Keratinocyte (primary cell): ENCODE results near the gene DENND1A. TPM values are rescaled to one million over a fixed set of nuclear protein-coding genes. Genes with fewer than 3 reads are reported as not detected.

Source experiments
- DNase-seq: peaks from one replicate; pipeline ENCODE4 v3.0.0-alpha.2; 2011; ENCODE audit warnings: low read depth, missing footprints, low spot score
- FAIRE-seq: peaks from 2 replicates; lab custom pipeline; 2011; peaks lifted over from hg19 to GRCh38; lab: Jason Lieb, UNC
- H2AFZ ChIP-seq: 2 replicates; pipeline ENCODE4 v1.6.0; 2012; ENCODE audit warnings: low read length, control low read depth, inconsistent platforms; ENCODE audit not compliant: control insufficient read depth
- H3K27ac ChIP-seq: 2 replicates; pipeline ENCODE4 v1.5.1; 2011; ENCODE audit warnings: low read length; ENCODE audit not compliant: control insufficient read depth, insufficient read depth
- H3K27me3 ChIP-seq: 3 replicates; pipeline ENCODE4 v1.6.0; 2011; ENCODE audit warnings: low read length; ENCODE audit not compliant: control insufficient read depth, insufficient read depth; ENCODE audit errors: extremely low read depth
- H3K36me3 ChIP-seq, 2 experiments: 2 replicates in 1 of 2; 3 replicates in 1 of 2; pipeline ENCODE4 v1.5.1; 2011; ENCODE audit warnings: low read length in 2 of 2, mild to moderate bottlenecking in 1 of 2; ENCODE audit not compliant: control insufficient read depth in 2 of 2, insufficient read depth in 2 of 2; ENCODE audit errors: extremely low read depth in 1 of 2
- H3K4me1 ChIP-seq: 3 replicates; pipeline ENCODE4 v1.5.1; 2011; ENCODE audit warnings: low read length; ENCODE audit not compliant: control insufficient read depth, insufficient read depth; ENCODE audit errors: extremely low read depth
- H3K4me2 ChIP-seq: 3 replicates; pipeline ENCODE4 v1.6.0; 2011; ENCODE audit warnings: low read depth, low read length; ENCODE audit not compliant: control insufficient read depth, insufficient read depth; ENCODE audit errors: extremely low read depth
- H3K4me3 ChIP-seq, 3 experiments: fragments of 200-600 bp in 1 of 3; sonication (generic) in 1 of 3; 2 replicates in 2 of 3; 3 replicates in 1 of 3; pipeline ENCODE4 v1.5.1; 2011 to 2016; ENCODE audit warnings: low read length in 3 of 3, mild to moderate bottlenecking in 3 of 3, control low read depth in 2 of 3, inconsistent platforms in 1 of 3, low read depth in 1 of 3, mixed read lengths in 1 of 3, mixed run types in 1 of 3, moderate library complexity in 1 of 3; ENCODE audit not compliant: control insufficient read depth in 2 of 3, insufficient read depth in 2 of 3; ENCODE audit errors: extremely low read depth in 1 of 3
- H3K79me2 ChIP-seq: 2 replicates; pipeline ENCODE4 v1.6.0; 2012; ENCODE audit warnings: low read length; ENCODE audit not compliant: control insufficient read depth, insufficient read depth
- H3K9ac ChIP-seq: 3 replicates; pipeline ENCODE4 v1.6.0; 2011; ENCODE audit warnings: low read length; ENCODE audit not compliant: control insufficient read depth, insufficient read depth; ENCODE audit errors: extremely low read depth
- H3K9me1 ChIP-seq: 3 replicates; pipeline ENCODE4 v1.6.0; 2011; ENCODE audit warnings: low read length; ENCODE audit not compliant: control insufficient read depth, insufficient read depth; ENCODE audit errors: extremely low read depth
- H3K9me3 ChIP-seq: 2 replicates; pipeline ENCODE4 v1.5.1; 2012; ENCODE audit warnings: low read depth, low read length; ENCODE audit not compliant: control insufficient read depth
- H4K20me1 ChIP-seq: 3 replicates; pipeline ENCODE4 v1.6.0; 2011; ENCODE audit warnings: low read length; ENCODE audit not compliant: control insufficient read depth, insufficient read depth; ENCODE audit errors: extremely low read depth
- CTCF ChIP-seq, 3 experiments: IDR thresholded peaks in 1 of 3; conservative IDR thresholded peaks in 1 of 3; optimal IDR thresholded peaks in 1 of 3; 2 replicates in 2 of 3; 3 replicates in 1 of 3; pipeline versions ENCODE3 to v1.5.1; 2011; ENCODE audit warnings: low read length in 3 of 3, mild to moderate bottlenecking in 3 of 3, moderate library complexity in 2 of 3, control low read depth in 1 of 3, inconsistent platforms in 1 of 3; ENCODE audit not compliant: insufficient read depth in 2 of 3; ENCODE audit errors: extremely low read depth in 1 of 3
- EZH2 ChIP-seq: IDR thresholded peaks from one replicate; pipeline ENCODE4 v1.6.1; 2012; ENCODE audit warnings: inconsistent platforms, mild to moderate bottlenecking, low read length, moderate library complexity
- dilution Hi-C: fragments of 300-500 bp; cut with MboI; formaldehyde crosslinking; loops from one replicate; pipeline ENCODE4 v1.7.0; 2020; ENCODE audit warnings: low sequenced_read_pairs; ENCODE audit not compliant: extremely low pct_ligation_motif_present
- polyA plus RNA-seq, 5 experiments: library from polyadenylated mRNA; depleted of rRNA in 3 of 5; stranded (reverse) in 3 of 5; stranded (forward) in 1 of 5; unstranded in 1 of 5; fragments of >200 nt; gene quantifications; 1 replicate in 1 of 5; 2 replicates in 3 of 5; 3 replicates in 1 of 5; pipeline versions ENCODE4 v1.2.1 to v1.2.3, GENCODE V29; 2011 to 2012; ENCODE audit warnings: missing spikeins in 2 of 5, low read depth in 1 of 5, low replicate concordance in 1 of 5

The DENND1A gene
- polyA plus RNA-seq, 1 donor (not counting 4 experiments of a cell fraction or from before 2014, with no cell fraction given) = 13.0 TPM

GRCh38 chr9:123424552-123425225 lies 505.2 kb downstream of the DENND1A start:
- no peak overlapping the region for H2AFZ ChIP-seq
- H4K20me1 ChIP-seq = no peaks in the 10 kb centered on the region
- DNase-seq = no peak
- dilution Hi-C loops = no loop called here
- peaks cover 0 to 2% of the 10 kb centered on the region in 2 experiments for H3K36me3 ChIP-seq
- H3K27me3 ChIP-seq = no peaks in the 10 kb centered on the region
- H3K79me2 ChIP-seq = no peaks in the 10 kb centered on the region
- no peak for FAIRE-seq
- H3K4me3 ChIP-seq = no peak overlapping the region
- H3K9ac ChIP-seq = no peak overlapping the region
- no peak overlapping the region for H3K4me2 ChIP-seq
- no peaks in the 10 kb centered on the region for H3K9me3 ChIP-seq
- H3K4me1 ChIP-seq = no peaks in the 10 kb centered on the region
- TF ChIP-seq EZH2 (no peak), CTCF (optimal IDR thresholded peaks at IDR 0.05 in 1 of 3, IDR thresholded peaks at IDR 0.05 in 1 of 3, conservative IDR thresholded peaks at IDR 0.05 in 1 of 3; ENCODE audit: extremely low read depth in 1 of 3, insufficient read depth in 2 of 3, low read length in 3 of 3) (no peak)
- no peak overlapping the region for H3K27ac ChIP-seq
- no peaks in the 10 kb centered on the region for H3K9me1 ChIP-seq

- H3K9me3 ChIP-seq = no peaks in the 10 kb centered on the region
- H3K4me2 ChIP-seq = no peak overlapping the region
- H3K27ac ChIP-seq = no peak overlapping the region
- H3K36me3 ChIP-seq = peaks cover 0 to 2% of the 10 kb centered on the region in 2 experiments
- H3K79me2 ChIP-seq = no peaks in the 10 kb centered on the region
- no peaks in the 10 kb centered on the region for H3K9me1 ChIP-seq
- TF ChIP-seq EZH2 (no peak), CTCF (optimal IDR thresholded peaks at IDR 0.05 in 1 of 3, IDR thresholded peaks at IDR 0.05 in 1 of 3, conservative IDR thresholded peaks at IDR 0.05 in 1 of 3; ENCODE audit: extremely low read depth in 1 of 3, insufficient read depth in 2 of 3, low read length in 3 of 3) (no peak)
- no peaks in the 10 kb centered on the region for H4K20me1 ChIP-seq
- no peaks in the 10 kb centered on the region for H3K27me3 ChIP-seq
- DNase-seq = no peak
- no peak overlapping the region for H3K4me3 ChIP-seq
- FAIRE-seq = no peak
- no peaks in the 10 kb centered on the region for H3K4me1 ChIP-seq
- H3K9ac ChIP-seq = no peak overlapping the region
- dilution Hi-C loops = no loop called here
- H2AFZ ChIP-seq = no peak overlapping the region
These were observed 505.8 kb downstream of the DENND1A start for GRCh38 chr9:123424131-123424530.
